NCI-H1930 (cell line): ENCODE data around the gene TSHR.
"Not testable (repeated sequence)": the region's sequence is repeated elsewhere in the genome, so short reads cannot be mapped to it uniquely, and the experiment has no call there.

Source experiments
- DNase-seq, 2 experiments: peaks; one replicate each; lab custom pipeline; 2025; lab: John Stamatoyannopoulos, UW

Gene TSHR

GRCh38 chr14:80996049-80996901 is 40.9 kb downstream of the TSHR start:
- peak; percentile 28 to 29 for DNase-seq

GRCh38 chr14:81001447-81001846 is 46.0 kb downstream of the TSHR start:
- no peak for DNase-seq

GRCh38 chr14:81004575-81004974 is 49.2 kb downstream of the TSHR start:
- DNase-seq: no peak

GRCh38 chr14:81005540-81006228 is 50.3 kb downstream of the TSHR start:
- no peak for DNase-seq

GRCh38 chr14:81006266-81006665 is 50.8 kb downstream of the TSHR start:
- no peak for DNase-seq

GRCh38 chr14:81007131-81007530 is 51.7 kb downstream of the TSHR start:
- no peak for DNase-seq

- DNase-seq: no peak
Measured at GRCh38 chr14:81009346-81009745, 53.9 kb downstream of the TSHR start.

- no peak for DNase-seq
Measured at GRCh38 chr14:81018251-81018650, 62.8 kb downstream of the TSHR start.

- DNase-seq: no peak
Measured at GRCh38 chr14:81018684-81019083, 63.3 kb downstream of the TSHR start.

GRCh38 chr14:81019113-81019512 is 63.7 kb downstream of the TSHR start:
- DNase-seq: not testable (repeated sequence)

GRCh38 chr14:81023095-81023710 is 67.8 kb downstream of the TSHR start:
- no peak for DNase-seq

GRCh38 chr14:81028461-81028860 is 73.0 kb downstream of the TSHR start:
- DNase-seq: no peak

GRCh38 chr14:81031488-81031887 is 76.1 kb downstream of the TSHR start:
- no peak for DNase-seq

GRCh38 chr14:81033698-81034240 is 78.3 kb downstream of the TSHR start:
- DNase-seq: no peak

- no peak for DNase-seq
Measured at GRCh38 chr14:81042438-81042837, 87.0 kb downstream of the TSHR start.

GRCh38 chr14:81051547-81051946 is 96.1 kb downstream of the TSHR start:
- no peak for DNase-seq

GRCh38 chr14:81054057-81054456 is 98.6 kb downstream of the TSHR start:
- DNase-seq: not testable (repeated sequence)

- no peak for DNase-seq
Measured at GRCh38 chr14:81055971-81056370, 100.5 kb downstream of the TSHR start.

- DNase-seq: no peak
Measured at GRCh38 chr14:81062380-81062779, 107.0 kb downstream of the TSHR start.

- peak; percentile 4 to 18 for DNase-seq
Measured at GRCh38 chr14:81062816-81063215, 107.4 kb downstream of the TSHR start.

- DNase-seq: no peak
Measured at GRCh38 chr14:81066672-81067071, 111.3 kb downstream of the TSHR start.

- no peak for DNase-seq
Measured at GRCh38 chr14:81067156-81067555, 111.7 kb downstream of the TSHR start.
